Esophagus (tissue), 2 donors: ENCODE results near the gene SLC24A3. TPM values are rescaled to one million over a fixed set of nuclear protein-coding genes. Genes with fewer than 3 reads are reported as not detected.

Source experiments
- H3K27ac ChIP-seq, 2 donors: one replicate each; pipeline ENCODE4 v1.5.1; 2013; ENCODE audit warnings: low read depth in 2 of 2, mild to moderate bottlenecking in 2 of 2, inconsistent platforms in 1 of 2, low read length in 1 of 2, moderate library complexity in 1 of 2
- H3K27me3 ChIP-seq, 2 donors: one replicate each; pipeline ENCODE4 v1.6.1; 2013; ENCODE audit warnings: low read length in 2 of 2, control low read depth in 1 of 2, mild to moderate bottlenecking in 1 of 2; ENCODE audit not compliant: insufficient read depth in 2 of 2, control insufficient read depth in 1 of 2
- H3K36me3 ChIP-seq, 2 donors: one replicate each; pipeline ENCODE4 v1.6.1; 2013; ENCODE audit warnings: low read length in 1 of 2; ENCODE audit not compliant: control insufficient read depth in 2 of 2, insufficient read depth in 2 of 2
- H3K4me1 ChIP-seq, 2 donors: one replicate each; pipeline ENCODE4 v1.6.1; 2013; ENCODE audit warnings: low read length in 1 of 2; ENCODE audit not compliant: control insufficient read depth in 2 of 2, insufficient read depth in 2 of 2
- H3K4me3 ChIP-seq, 2 donors: one replicate each; pipeline ENCODE4 v1.5.1; 2013; ENCODE audit warnings: low read length in 2 of 2, mild to moderate bottlenecking in 2 of 2, low read depth in 1 of 2, moderate library complexity in 1 of 2
- H3K9me3 ChIP-seq, 2 donors: one replicate each; pipeline ENCODE4 v1.6.1; 2013; ENCODE audit warnings: mild to moderate bottlenecking in 2 of 2, low read depth in 1 of 2, low read length in 1 of 2, moderate library complexity in 1 of 2; ENCODE audit not compliant: control insufficient read depth in 2 of 2, insufficient read depth in 1 of 2
- WGBS, 2 donors: extraction: QIAGEN DNeasy Blood & Tissue Kit; methylation state at CpG; one replicate each; pipeline ENCODE4 v1.1.7; 2013; 5-methylcytosine and 5-hydroxymethylcytosine counted together
- polyA plus RNA-seq, 2 donors: library from polyadenylated mRNA; stranded (reverse); fragments of 200-250 nt; gene quantifications; one replicate each; pipeline ENCODE4 v1.2.3, GENCODE V29; 2013
- donor health status: healthy with polysubstance abuse.
- donor health status: Bipolar disorder and iron deficiency.

The SLC24A3 gene
- polyA plus RNA-seq, 2 donors, result 6.5 to 7.3 TPM

- Histone ChIP-seq H3K4me3 (no peak overlapping the region), H3K36me3 (no peaks in the 10 kb centered on the region), H3K9me3 (no peaks in the 10 kb centered on the region), H3K27me3 (no peaks in the 10 kb centered on the region), H3K27ac (no peak overlapping the region), H3K4me1 (no peaks in the 10 kb centered on the region)
- WGBS, 2 donors, result 82 to 90% methylated on average over 5 of the region's 5 CpGs
Observed at GRCh38 chr20:19502169-19502568, 289.7 kb downstream of the SLC24A3 start.

GRCh38 chr20:19504251-19504650, 291.8 kb downstream of the SLC24A3 start:
- no peak overlapping the region for H3K4me3 ChIP-seq
- no peaks in the 10 kb centered on the region for H3K27me3 ChIP-seq
- no peaks in the 10 kb centered on the region for H3K36me3 ChIP-seq
- H3K4me1 ChIP-seq, result no peaks in the 10 kb centered on the region
- no peaks in the 10 kb centered on the region for H3K9me3 ChIP-seq
- no peak overlapping the region for H3K27ac ChIP-seq

- Histone ChIP-seq H3K27me3 (no peaks in the 10 kb centered on the region), H3K36me3 (no peaks in the 10 kb centered on the region), H3K27ac (no peak overlapping the region), H3K4me3 (no peak overlapping the region), H3K9me3 (no peaks in the 10 kb centered on the region), H3K4me1 (no peaks in the 10 kb centered on the region)
- WGBS, 2 donors, result 71 to 73% methylated on average over 1 of the region's 1 CpG
Observed at GRCh38 chr20:19506021-19506420, 293.6 kb downstream of the SLC24A3 start.

GRCh38 chr20:19508449-19508848, 296.0 kb downstream of the SLC24A3 start:
- 85% methylated on average over 5 of the region's 5 CpGs for WGBS, 2 donors
- Histone ChIP-seq H3K9me3 (no peaks in the 10 kb centered on the region), H3K4me1 (no peaks in the 10 kb centered on the region), H3K27me3 (no peaks in the 10 kb centered on the region), H3K27ac (no peak overlapping the region), H3K36me3 (no peaks in the 10 kb centered on the region), H3K4me3 (no peak overlapping the region)

- H3K9me3 ChIP-seq, result no peaks in the 10 kb centered on the region
- H3K4me1 ChIP-seq, result no peaks in the 10 kb centered on the region
Observed at GRCh38 chr20:19510611-19511010, 298.2 kb downstream of the SLC24A3 start.

GRCh38 chr20:19511931-19512330, 299.5 kb downstream of the SLC24A3 start:
- Histone ChIP-seq H3K4me3 (no peak overlapping the region), H3K27ac (no peak overlapping the region), H3K4me1 (no peaks in the 10 kb centered on the region), H3K27me3 (no peaks in the 10 kb centered on the region), H3K36me3 (no peaks in the 10 kb centered on the region), H3K9me3 (no peaks in the 10 kb centered on the region)
- 82 to 86% methylated on average over 4 of the region's 4 CpGs for WGBS, 2 donors

More at GRCh38 chr20:19510611-19511010, 298.2 kb downstream of the SLC24A3 start:
- 90 to 96% methylated on average over 2 of the region's 2 CpGs for WGBS, 2 donors
- no peak overlapping the region for H3K27ac ChIP-seq
- no peaks in the 10 kb centered on the region for H3K27me3 ChIP-seq
- no peak overlapping the region for H3K4me3 ChIP-seq
- H3K36me3 ChIP-seq, result no peaks in the 10 kb centered on the region

GRCh38 chr20:19512886-19513677, 300.6 kb downstream of the SLC24A3 start:
- H3K27ac ChIP-seq, result no peak overlapping the region
- no peak overlapping the region for H3K4me3 ChIP-seq
- no peaks in the 10 kb centered on the region for H3K36me3 ChIP-seq
- H3K27me3 ChIP-seq, result no peaks in the 10 kb centered on the region
- 39 to 51% methylated on average over 3 of the region's 3 CpGs for WGBS, 2 donors
- no peaks in the 10 kb centered on the region for H3K9me3 ChIP-seq
- no peaks in the 10 kb centered on the region for H3K4me1 ChIP-seq

GRCh38 chr20:19515074-19515473, 302.6 kb downstream of the SLC24A3 start:
- H3K4me1 ChIP-seq, result no peaks in the 10 kb centered on the region
- no peak overlapping the region for H3K27ac ChIP-seq
- WGBS, 2 donors, result 79 to 81% methylated on average over 6 of the region's 6 CpGs
- no peaks in the 10 kb centered on the region for H3K9me3 ChIP-seq
- no peaks in the 10 kb centered on the region for H3K36me3 ChIP-seq
- H3K27me3 ChIP-seq, result no peaks in the 10 kb centered on the region
- no peak overlapping the region for H3K4me3 ChIP-seq

GRCh38 chr20:19519466-19519865, 307.0 kb downstream of the SLC24A3 start:
- Histone ChIP-seq H3K4me3 (no peak overlapping the region), H3K27me3 (no peaks in the 10 kb centered on the region), H3K27ac (no peak overlapping the region), H3K36me3 (no peaks in the 10 kb centered on the region), H3K4me1 (peaks cover 0 to 2% of the 10 kb centered on the region in 2 donors), H3K9me3 (no peaks in the 10 kb centered on the region)
- WGBS, 2 donors, result 41 to 69% methylated on average over 1 of the region's 1 CpG

- no peaks in the 10 kb centered on the region for H3K27me3 ChIP-seq
- peaks cover 0 to 2% of the 10 kb centered on the region in 2 donors for H3K4me1 ChIP-seq
- H3K27ac ChIP-seq, result no peak overlapping the region
- no peaks in the 10 kb centered on the region for H3K9me3 ChIP-seq
- H3K4me3 ChIP-seq, result no peak overlapping the region
- 83 to 87% methylated on average over 7 of the region's 7 CpGs for WGBS, 2 donors
- no peaks in the 10 kb centered on the region for H3K36me3 ChIP-seq
Observed at GRCh38 chr20:19520261-19520660, 307.8 kb downstream of the SLC24A3 start.
